Chondrocyte (in vitro differentiated cells): ENCODE measurements around the gene ATP2B2. TPM values are rescaled to one million over a fixed set of nuclear protein-coding genes. Genes with fewer than 3 reads are reported as not detected.
A peak's percentile ranks its signal among the peaks of the same experiment; 100 is the strongest.

Experiments used
- DNase-seq: peaks from one replicate; pipeline ENCODE4 v3.0.0; 2021; ENCODE audit warnings: mixed read lengths, low spot score
- H3K27ac Mint-ChIP-seq: one replicate; pipeline ENCODE4 v1.8.0; 2021; ENCODE audit warnings: mild to moderate bottlenecking, moderate library complexity, mixed read lengths; ENCODE audit not compliant: unreplicated experiment
- H3K27me3 Mint-ChIP-seq: 2 replicates; pipeline ENCODE4 v1.8.0; 2021; ENCODE audit warnings: low read depth, mixed read lengths
- H3K36me3 Mint-ChIP-seq: 2 replicates; pipeline ENCODE4 v1.8.0; 2021; ENCODE audit warnings: low read depth, mixed read lengths
- H3K4me1 Mint-ChIP-seq: 2 replicates; pipeline ENCODE4 v1.8.0; 2021; ENCODE audit warnings: low read depth, mild to moderate bottlenecking, mixed read lengths
- H3K4me3 Mint-ChIP-seq: one replicate; pipeline ENCODE4 v1.8.0; 2021; ENCODE audit warnings: mild to moderate bottlenecking, moderate library complexity, mixed read lengths; ENCODE audit not compliant: unreplicated experiment
- H3K9me3 Mint-ChIP-seq: 2 replicates; pipeline ENCODE4 v1.8.0; 2021; ENCODE audit warnings: low read depth, mixed read lengths
- total RNA-seq: library from RNA; stranded (reverse); gene quantifications from 3 replicates; pipeline ENCODE4 v1.2.1, GENCODE V29; 2021
- TF ChIP-seq, protein P1 (sequence below): fragments of 200-600 bp; sonication (generic); IDR thresholded peaks from 2 replicates; pipeline ENCODE4 v1.5.0; 2021; ENCODE audit warnings: antibody characterized with exemption, mild to moderate bottlenecking, moderate library complexity

Gene ATP2B2
- total RNA-seq, 1 donor from 2014 or later: 0.25 TPM

DNA sequence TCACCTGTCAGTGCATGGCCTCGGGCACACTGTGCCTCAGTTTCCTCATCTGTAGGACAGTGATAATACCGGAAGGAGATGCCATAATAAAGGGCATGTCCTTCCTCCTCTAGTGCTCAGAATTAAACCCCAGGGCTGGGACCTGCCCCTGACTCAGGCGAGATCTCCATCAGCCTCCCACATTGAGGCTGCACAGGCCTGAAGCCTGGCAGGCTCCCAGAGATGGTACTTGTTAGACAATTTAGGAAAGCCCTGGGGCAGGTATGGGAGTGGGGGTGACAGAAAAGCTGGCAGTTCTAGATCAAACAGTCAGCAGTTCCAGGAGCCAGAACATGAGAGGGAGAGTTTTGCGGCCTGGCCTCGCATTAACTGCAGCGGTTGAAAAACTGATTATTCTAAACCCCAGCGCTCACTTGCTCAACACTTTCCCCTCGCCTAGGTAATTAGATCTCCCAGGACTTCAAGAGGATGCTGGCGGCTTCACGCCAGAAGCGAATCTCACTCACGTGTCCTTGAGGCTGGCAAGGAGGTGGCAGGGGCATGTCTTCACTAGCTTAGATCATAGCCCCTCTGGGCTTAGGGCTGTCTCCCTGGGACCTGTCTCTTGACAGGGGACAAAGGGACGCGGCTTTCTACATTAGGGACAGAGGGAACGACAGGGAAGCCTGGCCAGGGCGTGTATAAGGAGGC, 73.1 kb downstream of the ATP2B2 start:
- Mint-ChIP-seq H3K36me3 (no peaks in the 10 kb centered on the region), H3K27me3 (peaks cover 7% of the 10 kb centered on the region), H3K27ac (no peak overlapping the region), H3K9me3 (no peaks in the 10 kb centered on the region), H3K4me3 (no peak overlapping the region), H3K4me1 (peaks cover 23% of the 10 kb centered on the region)
- DNase-seq: peak; percentile 51
- TF ChIP-seq, protein P1, sequence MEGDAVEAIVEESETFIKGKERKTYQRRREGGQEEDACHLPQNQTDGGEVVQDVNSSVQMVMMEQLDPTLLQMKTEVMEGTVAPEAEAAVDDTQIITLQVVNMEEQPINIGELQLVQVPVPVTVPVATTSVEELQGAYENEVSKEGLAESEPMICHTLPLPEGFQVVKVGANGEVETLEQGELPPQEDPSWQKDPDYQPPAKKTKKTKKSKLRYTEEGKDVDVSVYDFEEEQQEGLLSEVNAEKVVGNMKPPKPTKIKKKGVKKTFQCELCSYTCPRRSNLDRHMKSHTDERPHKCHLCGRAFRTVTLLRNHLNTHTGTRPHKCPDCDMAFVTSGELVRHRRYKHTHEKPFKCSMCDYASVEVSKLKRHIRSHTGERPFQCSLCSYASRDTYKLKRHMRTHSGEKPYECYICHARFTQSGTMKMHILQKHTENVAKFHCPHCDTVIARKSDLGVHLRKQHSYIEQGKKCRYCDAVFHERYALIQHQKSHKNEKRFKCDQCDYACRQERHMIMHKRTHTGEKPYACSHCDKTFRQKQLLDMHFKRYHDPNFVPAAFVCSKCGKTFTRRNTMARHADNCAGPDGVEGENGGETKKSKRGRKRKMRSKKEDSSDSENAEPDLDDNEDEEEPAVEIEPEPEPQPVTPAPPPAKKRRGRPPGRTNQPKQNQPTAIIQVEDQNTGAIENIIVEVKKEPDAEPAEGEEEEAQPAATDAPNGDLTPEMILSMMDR: no peak

DNA sequence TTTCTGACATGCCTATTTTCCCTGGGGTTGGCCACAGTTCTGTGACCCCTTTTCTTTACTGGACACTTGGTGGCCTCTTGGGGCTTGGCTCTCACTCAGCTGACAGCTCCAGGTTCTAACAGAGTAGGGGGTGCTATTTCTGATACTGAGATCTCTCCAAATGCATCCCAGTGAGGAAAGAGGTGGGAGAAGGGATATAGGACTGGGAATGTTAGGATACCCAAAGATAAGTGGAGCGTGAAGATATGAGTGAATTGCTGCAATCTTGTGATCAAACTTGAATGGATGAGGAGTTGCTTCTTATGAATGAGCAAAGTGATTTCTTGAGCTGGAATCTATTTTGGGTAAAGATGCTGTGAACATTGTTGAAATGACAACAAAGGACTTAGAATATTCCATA, 74.6 kb downstream of the ATP2B2 start:
- Mint-ChIP-seq H3K9me3 (no peaks in the 10 kb centered on the region), H3K4me3 (no peak overlapping the region), H3K36me3 (no peaks in the 10 kb centered on the region), H3K4me1 (peaks cover 11% of the 10 kb centered on the region), H3K27me3 (peaks cover 8% of the 10 kb centered on the region), H3K27ac (no peak overlapping the region)
- TF ChIP-seq, protein P1: no peak
- DNase-seq: no peak

DNA sequence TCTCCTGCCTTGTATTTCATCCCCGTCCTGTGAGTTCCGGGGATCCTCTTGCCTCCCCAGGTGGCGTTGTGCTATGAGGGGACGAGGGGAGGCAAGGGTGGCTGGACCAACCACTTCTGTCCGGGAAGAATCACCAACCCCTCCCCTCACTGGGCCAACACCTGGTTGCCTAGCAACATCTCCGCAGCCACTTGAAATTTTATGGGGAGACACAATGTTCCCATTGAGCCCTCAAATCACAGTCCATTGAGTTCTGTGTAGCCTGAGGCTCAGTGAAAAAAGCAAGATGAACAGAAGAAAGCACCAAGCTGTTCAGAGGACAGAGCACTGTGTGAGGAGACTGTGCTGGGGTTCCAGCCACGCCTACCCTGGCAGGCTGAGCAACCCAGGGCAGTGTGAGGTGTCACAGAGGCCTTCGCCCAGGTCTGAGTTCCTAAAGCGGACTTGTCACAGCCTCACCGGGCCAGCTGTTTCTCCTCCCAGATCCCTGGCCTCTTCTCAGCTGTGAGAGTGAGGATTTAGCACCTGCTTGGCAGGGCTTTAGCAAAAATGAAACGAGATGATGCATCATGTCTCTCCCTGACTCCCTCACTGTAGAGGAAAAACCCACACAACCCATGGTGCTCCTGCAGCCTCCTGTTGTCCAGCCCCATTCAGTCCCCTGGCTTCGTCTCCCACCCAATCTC, 76.8 kb downstream of the ATP2B2 start:
- peaks cover 17% of the 10 kb centered on the region for H3K27me3 Mint-ChIP-seq

DNA sequence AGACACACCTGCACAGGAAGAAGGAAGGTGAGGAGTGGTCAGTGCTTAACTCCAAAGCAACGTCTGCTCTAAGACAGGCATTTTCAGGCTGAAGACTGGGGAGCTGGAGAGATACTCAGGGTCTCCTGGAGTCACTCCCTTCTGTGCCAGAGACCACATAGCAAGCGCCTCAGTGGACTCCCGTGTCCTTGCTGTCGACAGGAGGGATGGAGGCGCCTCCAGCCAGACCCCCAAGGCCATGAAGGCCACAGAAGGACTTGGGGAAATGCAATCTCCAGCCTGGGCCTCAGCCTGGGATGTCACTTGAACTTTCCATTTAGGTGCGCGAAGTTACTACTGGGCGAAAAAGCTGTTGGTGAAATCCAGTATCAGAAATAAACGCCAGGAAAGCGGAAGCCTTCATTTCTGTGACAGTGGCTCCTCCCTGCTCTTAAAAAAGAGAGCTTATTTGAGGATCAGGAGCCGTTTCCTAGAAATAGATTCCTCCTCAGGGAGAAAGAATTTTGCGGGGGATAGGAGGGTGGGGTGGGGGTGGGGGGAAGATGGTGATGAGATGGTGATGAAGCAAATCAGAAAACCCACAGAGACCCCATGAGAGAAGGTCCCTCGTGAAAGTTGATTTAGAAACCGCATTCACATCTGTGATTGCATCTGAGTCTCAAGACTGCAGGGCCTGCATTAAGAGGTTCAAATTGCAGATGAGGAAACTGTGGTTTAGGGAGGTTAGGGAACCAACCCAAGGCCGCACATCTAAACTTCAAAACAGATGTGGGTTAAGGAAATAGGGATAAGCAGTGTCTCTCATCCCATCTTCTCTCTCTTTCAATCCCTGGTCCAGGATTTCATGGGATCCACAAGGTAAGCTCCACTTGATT, 78.8 kb downstream of the ATP2B2 start:
- Mint-ChIP-seq H3K9me3 (no peaks in the 10 kb centered on the region), H3K4me3 (no peak overlapping the region), H3K4me1 (no peaks in the 10 kb centered on the region), H3K27ac (no peak overlapping the region), H3K36me3 (no peaks in the 10 kb centered on the region), H3K27me3 (peaks cover 20% of the 10 kb centered on the region)
- TF ChIP-seq, protein P1: no peak
- DNase-seq: peak; percentile 42

More for the DNA sequence above, 76.8 kb downstream of the ATP2B2 start:
- no peak overlapping the region for H3K27ac Mint-ChIP-seq
- no peak overlapping the region for H3K4me3 Mint-ChIP-seq
- TF ChIP-seq, protein P1: no peak
- peak; percentile 47 for DNase-seq
- no peaks in the 10 kb centered on the region for H3K9me3 Mint-ChIP-seq
- no peaks in the 10 kb centered on the region for H3K36me3 Mint-ChIP-seq
- peaks cover 11% of the 10 kb centered on the region for H3K4me1 Mint-ChIP-seq
